ENCODE data around the gene ARL6IP5. TPM values are rescaled to one million over a fixed set of nuclear protein-coding genes. Genes with fewer than 3 reads are reported as not detected.

The ARL6IP5 gene
- total RNA-seq, 4 donors from 2014 or later, result 35.9 to 101 (median 63.0) TPM

GRCh38 chr3:69113536-69113935 is 28.8 kb downstream of the ARL6IP5 start:
- no peak overlapping the region for H3K27ac ChIP-seq
- no peaks in the 10 kb centered on the region for H3K27me3 ChIP-seq
- H3K4me3 ChIP-seq, result no peak overlapping the region
- no peaks in the 10 kb centered on the region for H3K9me3 ChIP-seq
- H3K4me1 ChIP-seq, result peaks cover 0 to 16% (median 4%) of the 10 kb centered on the region in 3 donors
- WGBS, 2 donors, result 44 to 48% methylated on average over 3 of the region's 3 CpGs
- TF ChIP-seq, protein P1, sequence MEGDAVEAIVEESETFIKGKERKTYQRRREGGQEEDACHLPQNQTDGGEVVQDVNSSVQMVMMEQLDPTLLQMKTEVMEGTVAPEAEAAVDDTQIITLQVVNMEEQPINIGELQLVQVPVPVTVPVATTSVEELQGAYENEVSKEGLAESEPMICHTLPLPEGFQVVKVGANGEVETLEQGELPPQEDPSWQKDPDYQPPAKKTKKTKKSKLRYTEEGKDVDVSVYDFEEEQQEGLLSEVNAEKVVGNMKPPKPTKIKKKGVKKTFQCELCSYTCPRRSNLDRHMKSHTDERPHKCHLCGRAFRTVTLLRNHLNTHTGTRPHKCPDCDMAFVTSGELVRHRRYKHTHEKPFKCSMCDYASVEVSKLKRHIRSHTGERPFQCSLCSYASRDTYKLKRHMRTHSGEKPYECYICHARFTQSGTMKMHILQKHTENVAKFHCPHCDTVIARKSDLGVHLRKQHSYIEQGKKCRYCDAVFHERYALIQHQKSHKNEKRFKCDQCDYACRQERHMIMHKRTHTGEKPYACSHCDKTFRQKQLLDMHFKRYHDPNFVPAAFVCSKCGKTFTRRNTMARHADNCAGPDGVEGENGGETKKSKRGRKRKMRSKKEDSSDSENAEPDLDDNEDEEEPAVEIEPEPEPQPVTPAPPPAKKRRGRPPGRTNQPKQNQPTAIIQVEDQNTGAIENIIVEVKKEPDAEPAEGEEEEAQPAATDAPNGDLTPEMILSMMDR (IDR thresholded peaks at IDR 0.05), result no peak
- no peak for TF ChIP-seq POLR2A (IDR thresholded peaks at IDR 0.05)
- DNase-seq, result no peak
- intact Hi-C loops (cut with DNase I), result no loop called here
- H3K36me3 ChIP-seq, result no peaks in the 10 kb centered on the region

- no peak overlapping the region for H3K4me3 ChIP-seq
- peaks cover 0 to 16% (median 4%) of the 10 kb centered on the region in 3 donors for H3K4me1 ChIP-seq
- H3K9me3 ChIP-seq, result no peaks in the 10 kb centered on the region
- H3K36me3 ChIP-seq, result no peaks in the 10 kb centered on the region
- H3K27me3 ChIP-seq, result no peaks in the 10 kb centered on the region
- TF ChIP-seq POLR2A (IDR thresholded peaks at IDR 0.05), result no peak
- TF ChIP-seq, protein P1 (IDR thresholded peaks at IDR 0.05), result no peak
- WGBS, 2 donors, result 32 to 45% methylated on average over 2 of the region's 2 CpGs
- H3K27ac ChIP-seq, result no peak overlapping the region
- intact Hi-C loops (cut with DNase I), result no loop called here
- no peak for DNase-seq
Measured at GRCh38 chr3:69115731-69116130, 31.0 kb downstream of the ARL6IP5 start.

DNA sequence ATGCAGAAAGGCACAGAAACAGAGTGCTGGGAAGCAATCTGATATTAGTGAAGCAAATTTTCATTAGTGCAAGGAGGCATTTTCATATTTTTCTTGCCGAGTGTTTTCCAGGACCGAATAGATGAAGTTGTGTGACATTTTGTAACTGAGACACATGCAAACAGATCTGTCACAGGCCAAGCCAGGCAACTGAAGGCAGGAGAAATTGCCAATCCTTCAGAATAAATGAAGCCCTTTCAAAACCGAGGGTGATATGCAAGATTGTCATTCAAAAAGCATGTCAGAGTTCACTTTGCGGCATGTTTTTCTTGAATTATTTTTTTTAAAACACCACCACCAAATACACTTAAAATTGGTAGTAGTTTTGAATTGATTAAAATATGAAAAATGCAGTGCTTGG is 31.4 kb downstream of the ARL6IP5 start:
- TF ChIP-seq, protein P1 (IDR thresholded peaks at IDR 0.05), result no peak
- no peaks in the 10 kb centered on the region for H3K9me3 ChIP-seq
- 75 to 85% methylated on average over 4 of the region's 4 CpGs for WGBS, 2 donors
- DNase-seq, result no peak
- intact Hi-C loops (cut with DNase I), result no loop called here
- H3K27me3 ChIP-seq, result no peaks in the 10 kb centered on the region
- H3K36me3 ChIP-seq, result no peaks in the 10 kb centered on the region
- H3K4me1 ChIP-seq, result peaks cover 0 to 18% (median 4%) of the 10 kb centered on the region in 3 donors
- no peak overlapping the region for H3K4me3 ChIP-seq
- H3K27ac ChIP-seq, result no peak overlapping the region

GRCh38 chr3:69116897-69117296 is 32.2 kb downstream of the ARL6IP5 start:
- intact Hi-C loops (cut with DNase I), result no loop called here
- Histone ChIP-seq H3K4me3 (no peak overlapping the region), H3K27ac (peak overlapping the region in 1 of 4 donors; percentile 25), H3K27me3 (no peaks in the 10 kb centered on the region), H3K4me1 (peaks cover 0 to 21% (median 4%) of the 10 kb centered on the region in 3 donors), H3K9me3 (no peaks in the 10 kb centered on the region), H3K36me3 (no peaks in the 10 kb centered on the region)
- 29 to 63% methylated on average over 3 of the region's 3 CpGs for WGBS, 2 donors
- DNase-seq, result no peak
- TF ChIP-seq, protein P1 (IDR thresholded peaks at IDR 0.05), result no peak

- Histone ChIP-seq H3K9me3 (no peaks in the 10 kb centered on the region), H3K27me3 (no peaks in the 10 kb centered on the region), H3K27ac (no peak overlapping the region), H3K4me3 (no peak overlapping the region), H3K36me3 (no peaks in the 10 kb centered on the region), H3K4me1 (peaks cover 0 to 20% (median 4%) of the 10 kb centered on the region in 3 donors)
- WGBS, 2 donors, result 91 to 100% methylated on average over 5 to 10 of the region's 12 CpGs
- TF ChIP-seq, protein P1 (IDR thresholded peaks at IDR 0.05), result no peak
- no peak for TF ChIP-seq POLR2A (IDR thresholded peaks at IDR 0.05)
- intact Hi-C loops (cut with DNase I), result no loop called here
- no peak for DNase-seq
Measured at GRCh38 chr3:69118555-69118954, 33.8 kb downstream of the ARL6IP5 start.
